Ovary (tissue), 9 donors: ENCODE measurements around the gene LEKR1. TPM values are rescaled to one million over a fixed set of nuclear protein-coding genes. Genes with fewer than 3 reads are reported as not detected.

Source experiments
- DNase-seq, 5 donors: peaks; one replicate each; pipeline ENCODE4 v3.0.0-alpha.2; 2019 to 2020
- H3K27ac ChIP-seq, 2 donors: fragments of 200-600 bp; one replicate each; pipeline versions ENCODE4 v1.5.1 to v1.8.0; 2019 to 2022
- H3K27me3 ChIP-seq: fragments of 200-600 bp; one replicate; pipeline ENCODE4 v1.8.0; 2022
- H3K36me3 ChIP-seq: fragments of 200-600 bp; sonication (generic); one replicate; pipeline ENCODE4 v1.5.1; 2019
- H3K4me1 ChIP-seq: one replicate; pipeline ENCODE4 v1.8.1; 2013; ENCODE audit warnings: mild to moderate bottlenecking, moderate library complexity; ENCODE audit not compliant: insufficient read depth
- H3K4me3 ChIP-seq: fragments of 200-600 bp; sonication (generic); one replicate; pipeline ENCODE4 v1.5.1; 2017
- H3K9me3 ChIP-seq, 2 donors: fragments of 200-600 bp in 1 of 2; sonication (generic) in 1 of 2; one replicate each; pipeline versions ENCODE4 v1.5.1 to v1.8.1; 2013 to 2019; ENCODE audit warnings: mild to moderate bottlenecking in 1 of 2, moderate library complexity in 1 of 2
- EP300 ChIP-seq: sonication (generic); formaldehyde crosslinking; IDR thresholded peaks from one replicate; pipeline ENCODE4 v1.6.1; 2017; ENCODE audit warnings: antibody characterized with exemption
- POLR2A ChIP-seq: fragments of 450-650 bp; IDR thresholded peaks from one replicate; pipeline ENCODE4 v1.6.1; 2017; ENCODE audit warnings: antibody characterized with exemption, mild to moderate bottlenecking, moderate library complexity
- WGBS, 3 donors: extraction: QIAGEN DNeasy Blood & Tissue Kit in 1 of 3; methylation state at CpG; one replicate each; pipeline versions ENCODE4 v1.1.5 to v1.1.7; 2013 to 2017; 5-methylcytosine and 5-hydroxymethylcytosine counted together
- intact Hi-C, 4 donors: fragments of 100-400 bp; cut with DNase I; formaldehyde crosslinking; loops; one replicate each; pipeline versions ENCODE4 v1.11.0 to v1.15.1; 2022 to 2023
- polyA plus RNA-seq, 2 donors: library from polyadenylated mRNA; stranded (reverse); fragments of 200-250 nt in 1 of 2; fragments of 350-450 nt in 1 of 2; fragmentation: Illumina TruSeq in 1 of 2; extraction: RNeasy Lipid Tissue Mini Kit (QIAGEN cat#74804) in 1 of 2; gene quantifications; one replicate each; pipeline ENCODE4 v1.2.3, GENCODE V29; 2013 to 2014
- total RNA-seq, 7 donors: library from RNA; depleted of rRNA in 2 of 7; stranded (reverse); fragments of >200 nt in 2 of 7; fragmentation: NEBNext Ultra II Directional in 3 of 7; extraction: Animal tissue kit (Norgen Biotek cat#: 25700) in 3 of 7; gene quantifications; one replicate each; pipeline versions ENCODE4 v1.1.0 to v1.2.4, GENCODE V29; 2016 to 2023
- TF ChIP-seq, protein P1 (sequence below), 3 donors: fragments of 450-650 bp in 2 of 3; fragments of 200-600 bp in 1 of 3; IDR thresholded peaks; one replicate each; pipeline versions ENCODE4 v1.5.1 to v1.8.0; 2016 to 2022; ENCODE audit warnings: antibody characterized with exemption in 3 of 3, mild to moderate bottlenecking in 1 of 3
- donor health status: DM: no; HTN: no; CAD: no; lungs with moderate emphysema.
- donor health status: DM: no; HTN: no; CAD: no.
- donor health status: Bipolar disorder and iron deficiency.
- donor health status: DM: yes; HTN: yes; CAD: no.
- donor health status: DM: no; HTN: no; CAD: no.
- donor health status: DM: yes; HTN: yes; CAD: no.

The LEKR1 gene
- total and polyA plus RNA-seq, 9 donors: 0.38 to 7.8 (median 2.4) TPM

DNA sequence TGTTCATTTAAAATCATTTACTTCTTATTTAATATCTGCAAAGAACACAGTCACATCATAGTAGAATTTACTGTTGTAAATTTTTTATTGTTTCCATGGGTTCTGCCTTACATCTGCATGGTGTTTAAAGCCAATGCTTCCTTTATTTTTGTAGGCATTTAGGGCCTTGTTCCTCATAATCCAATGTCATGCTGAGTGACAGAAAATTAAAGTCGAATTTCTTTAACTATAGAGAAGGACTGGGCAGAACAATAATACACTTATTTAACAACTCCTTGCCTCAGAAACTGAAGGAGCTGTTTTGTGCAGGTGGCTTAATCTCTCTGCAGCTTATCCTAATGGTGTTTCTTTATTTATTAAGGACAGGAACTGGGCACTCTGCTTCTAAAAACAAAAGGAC is 149.6 kb downstream of the LEKR1 start:
- H3K27me3 ChIP-seq: no peaks in the 10 kb centered on the region
- H3K4me1 ChIP-seq: no peaks in the 10 kb centered on the region
- TF ChIP-seq, protein P1, sequence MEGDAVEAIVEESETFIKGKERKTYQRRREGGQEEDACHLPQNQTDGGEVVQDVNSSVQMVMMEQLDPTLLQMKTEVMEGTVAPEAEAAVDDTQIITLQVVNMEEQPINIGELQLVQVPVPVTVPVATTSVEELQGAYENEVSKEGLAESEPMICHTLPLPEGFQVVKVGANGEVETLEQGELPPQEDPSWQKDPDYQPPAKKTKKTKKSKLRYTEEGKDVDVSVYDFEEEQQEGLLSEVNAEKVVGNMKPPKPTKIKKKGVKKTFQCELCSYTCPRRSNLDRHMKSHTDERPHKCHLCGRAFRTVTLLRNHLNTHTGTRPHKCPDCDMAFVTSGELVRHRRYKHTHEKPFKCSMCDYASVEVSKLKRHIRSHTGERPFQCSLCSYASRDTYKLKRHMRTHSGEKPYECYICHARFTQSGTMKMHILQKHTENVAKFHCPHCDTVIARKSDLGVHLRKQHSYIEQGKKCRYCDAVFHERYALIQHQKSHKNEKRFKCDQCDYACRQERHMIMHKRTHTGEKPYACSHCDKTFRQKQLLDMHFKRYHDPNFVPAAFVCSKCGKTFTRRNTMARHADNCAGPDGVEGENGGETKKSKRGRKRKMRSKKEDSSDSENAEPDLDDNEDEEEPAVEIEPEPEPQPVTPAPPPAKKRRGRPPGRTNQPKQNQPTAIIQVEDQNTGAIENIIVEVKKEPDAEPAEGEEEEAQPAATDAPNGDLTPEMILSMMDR (IDR thresholded peaks at IDR 0.05): no peak
- TF ChIP-seq EP300: no peak
- intact Hi-C loops: no loop called here
- no peak for DNase-seq
- no peak overlapping the region for H3K27ac ChIP-seq
- no peaks in the 10 kb centered on the region for H3K36me3 ChIP-seq
- H3K4me3 ChIP-seq: no peak overlapping the region
- WGBS, 3 donors: 50 to 61% (median 59%) methylated on average over 1 of the region's 1 CpG
- H3K9me3 ChIP-seq: no peaks in the 10 kb centered on the region

DNA sequence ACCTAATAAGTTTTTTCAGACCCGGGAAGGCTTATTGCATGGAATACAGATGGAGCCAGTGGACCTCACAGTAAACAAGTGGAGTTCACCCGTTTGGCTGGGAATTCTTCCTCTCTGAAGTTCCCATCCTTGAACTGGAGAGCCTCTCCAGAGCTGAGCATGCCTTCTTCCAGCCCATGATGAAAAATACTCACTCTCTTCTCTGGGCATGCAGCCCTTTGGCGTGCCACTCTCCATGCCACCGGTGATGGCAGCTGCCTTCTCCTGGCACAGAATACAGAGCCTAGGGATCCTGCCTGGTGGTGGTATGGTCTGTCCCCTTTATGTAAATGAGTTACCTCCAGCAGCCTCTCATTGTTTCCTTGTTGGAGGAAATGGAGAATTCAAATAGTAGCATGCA is 150.8 kb downstream of the LEKR1 start:
- Histone ChIP-seq H3K9me3 (no peaks in the 10 kb centered on the region), H3K4me3 (no peak overlapping the region), H3K4me1 (no peaks in the 10 kb centered on the region), H3K27ac (no peak overlapping the region), H3K27me3 (no peaks in the 10 kb centered on the region), H3K36me3 (no peaks in the 10 kb centered on the region)
- no peak for DNase-seq
- WGBS, 3 donors: 84 to 90% (median 86%) methylated on average over 4 of the region's 4 CpGs
- TF ChIP-seq, protein P1 (IDR thresholded peaks at IDR 0.05): no peak
- TF ChIP-seq EP300 (no peak), POLR2A (no peak)
- intact Hi-C loops: no loop called here

DNA sequence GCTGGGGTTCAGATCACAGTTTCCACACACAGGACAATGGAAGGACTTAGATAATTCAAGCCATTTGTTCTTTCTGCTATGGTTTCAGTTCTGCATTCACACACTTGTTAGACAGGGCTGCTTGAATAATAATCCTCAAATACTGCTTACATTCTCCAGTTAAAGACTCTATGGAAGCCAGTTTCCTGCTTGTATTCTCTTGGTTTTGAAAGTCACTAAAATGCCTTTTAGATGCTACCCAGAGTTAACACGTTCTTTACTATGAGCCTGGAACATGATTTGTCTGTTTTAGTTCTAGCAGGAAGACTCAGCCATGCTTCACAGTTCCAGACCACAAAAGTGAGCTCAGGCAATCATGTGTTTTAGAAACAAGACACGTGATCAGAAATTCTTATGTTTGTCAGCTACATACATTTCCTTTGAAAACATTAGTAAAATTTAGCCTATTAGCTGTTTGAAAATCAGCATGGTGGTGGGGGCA is 152.4 kb downstream of the LEKR1 start:
- intact Hi-C loops: no loop called here
- Histone ChIP-seq H3K27me3 (no peaks in the 10 kb centered on the region), H3K4me1 (no peaks in the 10 kb centered on the region), H3K27ac (no peak overlapping the region), H3K36me3 (no peaks in the 10 kb centered on the region), H3K9me3 (no peaks in the 10 kb centered on the region), H3K4me3 (no peak overlapping the region)
- no peak for DNase-seq
- 39 to 58% (median 50%) methylated on average over 2 of the region's 2 CpGs for WGBS, 3 donors
- TF ChIP-seq EP300: no peak
- TF ChIP-seq POLR2A: no peak
- TF ChIP-seq, protein P1 (IDR thresholded peaks at IDR 0.05): no peak

DNA sequence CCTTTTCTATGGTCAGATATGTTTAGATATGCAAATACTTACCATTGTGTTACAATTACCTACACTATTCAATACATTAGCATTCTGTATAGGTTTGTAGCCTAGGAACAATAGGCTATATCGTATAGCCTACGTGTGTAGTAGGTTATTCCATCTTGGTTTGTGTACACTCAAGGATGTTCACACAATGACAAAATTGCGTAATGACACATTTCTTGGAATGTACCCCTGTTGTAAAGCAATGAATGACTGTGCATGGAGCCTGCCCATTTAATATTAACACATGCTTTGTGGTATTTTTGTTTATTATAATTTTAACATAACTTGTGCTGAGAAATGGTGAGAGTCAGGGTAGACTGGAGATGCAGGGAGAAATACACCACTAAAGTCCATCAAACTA is 154.9 kb downstream of the LEKR1 start:
- intact Hi-C loops: no loop called here
- TF ChIP-seq POLR2A (no peak), EP300 (no peak)
- TF ChIP-seq, protein P1 (IDR thresholded peaks at IDR 0.05): no peak
- no peak overlapping the region for H3K27ac ChIP-seq
- 93 to 98% (median 94%) methylated on average over 3 of the region's 3 CpGs for WGBS, 3 donors
- H3K4me3 ChIP-seq: no peak overlapping the region
- H3K27me3 ChIP-seq: no peaks in the 10 kb centered on the region
- no peaks in the 10 kb centered on the region for H3K4me1 ChIP-seq
- H3K36me3 ChIP-seq: no peaks in the 10 kb centered on the region
- DNase-seq: no peak
- no peaks in the 10 kb centered on the region for H3K9me3 ChIP-seq

DNA sequence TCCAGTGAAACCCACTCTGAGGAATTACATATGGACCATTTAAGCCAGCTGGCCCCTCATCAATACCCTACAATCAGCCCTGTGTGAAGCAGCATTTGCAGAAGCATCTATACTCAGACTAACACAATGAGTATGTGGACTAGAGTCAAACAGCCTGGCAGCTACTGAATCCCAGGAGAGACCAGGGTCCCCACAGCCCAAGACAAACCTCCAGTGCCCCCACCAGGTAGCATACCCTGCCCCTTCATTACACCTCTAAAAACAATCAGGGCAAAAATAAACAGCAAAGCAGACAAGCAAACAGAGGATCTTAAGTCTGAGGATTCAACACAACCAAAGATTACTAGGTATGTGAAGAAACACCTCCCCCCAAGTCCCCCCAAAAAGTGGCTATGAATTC is 157.4 kb downstream of the LEKR1 start:
- no peak overlapping the region for H3K4me3 ChIP-seq
- no peaks in the 10 kb centered on the region for H3K27me3 ChIP-seq
- intact Hi-C loops: no loop called here
- H3K9me3 ChIP-seq: no peaks in the 10 kb centered on the region
- H3K27ac ChIP-seq: no peak overlapping the region
- DNase-seq: no peak
- TF ChIP-seq, protein P1 (IDR thresholded peaks at IDR 0.05): no peak
- H3K36me3 ChIP-seq: no peaks in the 10 kb centered on the region
- no peaks in the 10 kb centered on the region for H3K4me1 ChIP-seq
